K562 (cell line): ENCODE measurements around the gene TXNL4A. TPM values are rescaled to one million over a fixed set of nuclear protein-coding genes. Genes with fewer than 3 reads are reported as not detected.

Experiments
- ATAC-seq: fragments of 200-7000 bp; cut with Tn5 transposase; 3 replicates; pipeline ENCODE4 v1.9.1; 2020; ENCODE audit warnings: moderate library complexity
- BruUV-seq: library from RNA; stranded (reverse); fragments of 400-500 nt; replicated peaks from 2 replicates; lab custom pipeline; 2021; lab: Mats Ljungman, UMichigan
- CTCF ChIA-PET: fragments of 300-600 bp; formaldehyde crosslinking; extraction: SDS; loops from one replicate; lab custom pipeline; 2021; ENCODE audit warnings: low intra/inter-chr PET ratio; lab: Yijun Ruan, JAX
- POLR2A ChIA-PET: fragments of 300-600, 350-650 bp; sonication (Branson Sonifier 250); formaldehyde crosslinking; extraction: SDS; loops from one replicate; lab custom pipeline; 2021; ENCODE audit warnings: antibody characterized with exemption, inconsistent platforms; lab: Yijun Ruan, JAX
- DNase-seq, 4 experiments: peaks; one replicate each; pipeline versions ENCODE4 v3.0.0 to v3.0.0-alpha.2; 2011 to 2018; ENCODE audit warnings: low spot score in 3 of 4, mixed read lengths in 3 of 4; ENCODE audit errors: extremely low read depth in 1 of 4
- FAIRE-seq: peaks from 2 replicates; lab custom pipeline; 2011; peaks lifted over from hg19 to GRCh38; lab: Jason Lieb, UNC
- H2AFZ ChIP-seq: 2 replicates; pipeline ENCODE4 v1.6.0; 2011; ENCODE audit warnings: low read depth, low read length, control low read depth, inconsistent platforms
- H3K27ac ChIP-seq: fragments of 200-600 bp; 3 replicates; pipeline ENCODE4 v1.8.0; 2011; ENCODE audit warnings: low read depth, mild to moderate bottlenecking, control low read depth, inconsistent platforms, low read length, moderate library complexity, mixed read lengths; ENCODE audit errors: extremely low read depth
- H3K27me3 ChIP-seq, 2 experiments: fragments of 300-600 bp in 1 of 2; 2 replicates in 1 of 2; 3 replicates in 1 of 2; pipeline versions ENCODE4 v1.6.0 to v1.8.0; 2011; ENCODE audit warnings: inconsistent platforms in 2 of 2, low read length in 2 of 2, mild to moderate bottlenecking in 1 of 2, mixed read lengths in 1 of 2, moderate library complexity in 1 of 2; ENCODE audit not compliant: control insufficient read depth in 2 of 2, insufficient read depth in 2 of 2
- H3K36me3 ChIP-seq: fragments of 300-600 bp; 3 replicates; pipeline ENCODE4 v1.8.0; 2011; ENCODE audit warnings: mild to moderate bottlenecking, low read length, inconsistent platforms; ENCODE audit not compliant: control insufficient read depth, insufficient read depth
- H3K4me1 ChIP-seq, 2 experiments: fragments of 200-600 bp in 1 of 2; replicated peaks in 1 of 2; 2 replicates in 1 of 2; 3 replicates in 1 of 2; pipeline versions ENCODE4 v1.5.1 to v1.8.0; 2011; ENCODE audit warnings: inconsistent platforms in 2 of 2, low read length in 2 of 2, mild to moderate bottlenecking in 1 of 2, mixed read lengths in 1 of 2, moderate library complexity in 1 of 2; ENCODE audit not compliant: control insufficient read depth in 2 of 2, insufficient read depth in 2 of 2
- H3K4me2 ChIP-seq: 2 replicates; pipeline ENCODE4 v1.6.1; 2011; ENCODE audit warnings: low read length, control low read depth, inconsistent platforms, mixed read lengths; ENCODE audit not compliant: insufficient read depth
- H3K4me3 ChIP-seq: fragments of 200-600 bp; sonication (generic), shearing (Covaris generic); 2 replicates; pipeline ENCODE4 v1.5.1; 2016; ENCODE audit warnings: control low read depth, inconsistent platforms
- H3K79me2 ChIP-seq: fragments of 200-600 bp; 3 replicates; pipeline ENCODE4 v1.8.0; 2011; ENCODE audit warnings: low read length, inconsistent platforms; ENCODE audit not compliant: control insufficient read depth, insufficient read depth
- H3K9ac ChIP-seq, 2 experiments: 2 replicates each; pipeline versions ENCODE4 v1.6.0 to v1.6.1; 2011; ENCODE audit warnings: low read depth in 2 of 2, low read length in 2 of 2, control low read depth in 1 of 2, inconsistent platforms in 1 of 2, mild to moderate bottlenecking in 1 of 2, mixed read lengths in 1 of 2; ENCODE audit not compliant: insufficient read depth in 1 of 2
- H3K9me1 ChIP-seq: one replicate; pipeline ENCODE4 v1.6.0; 2011; ENCODE audit warnings: inconsistent platforms, mild to moderate bottlenecking, low read length, moderate library complexity; ENCODE audit not compliant: control insufficient read depth, insufficient read depth
- H3K9me3 ChIP-seq: replicated peaks from 2 replicates; pipeline ENCODE4 v1.5.1; 2011; ENCODE audit warnings: low read depth, low read length, inconsistent platforms; ENCODE audit not compliant: control insufficient read depth, insufficient read depth
- H4K20me1 ChIP-seq: replicated peaks from 2 replicates; pipeline ENCODE4 v1.6.1; 2011; ENCODE audit warnings: low read length, inconsistent platforms, mixed read lengths; ENCODE audit not compliant: control insufficient read depth, insufficient read depth
- BACH1 ChIP-seq: fragments of 200-800 bp; sonication (Bioruptor generic); IDR thresholded peaks from 2 replicates; pipeline ENCODE4 v1.6.1; 2016; ENCODE audit warnings: missing genetic modification characterization, missing compliant biosample characterization
- HOXB6 ChIP-seq: fragments of 250-450 bp; sonication (Bioruptor Pico); IDR thresholded peaks from 2 replicates; pipeline ENCODE4 v1.5.1; 2022; ENCODE audit warnings: mild to moderate bottlenecking, borderline replicate concordance
- ILF3 ChIP-seq: fragments of 450-650 bp; IDR thresholded peaks from 2 replicates; pipeline ENCODE4 v1.6.1; 2018; ENCODE audit warnings: antibody characterized with exemption, mild to moderate bottlenecking, moderate library complexity, borderline replicate concordance
- NFIC ChIP-seq: fragments of 450-650 bp; IDR thresholded peaks from 2 replicates; pipeline ENCODE4 v1.6.1; 2017; ENCODE audit warnings: mild to moderate bottlenecking, inconsistent platforms
- SNIP1 ChIP-seq: fragments of 450-650 bp; IDR thresholded peaks from 2 replicates; pipeline ENCODE4 v1.7.1; 2017; ENCODE audit warnings: low read depth, mild to moderate bottlenecking
- WGBS: fragments of 100-300 bp; shearing (Covaris generic); methylation state at CpG from one replicate; pipeline ENCODE4 v1.1.6; 2016; ENCODE audit warnings: low coverage, mixed read lengths; ENCODE audit not compliant: insufficient coverage; ENCODE audit errors: missing lambda C conversion rate; 5-methylcytosine and 5-hydroxymethylcytosine counted together
- in situ Hi-C: fragments of 300-500 bp; cut with MboI; formaldehyde crosslinking; loops from 4 replicates; pipeline ENCODE4 v1.15.0; 2018; ENCODE audit warnings: inconsistent platforms, mixed read lengths
- intact Hi-C: fragments of 100-400 bp; cut with micrococcal nuclease; formaldehyde crosslinking; loops from 2 replicates; pipeline ENCODE4 v1.14.2; 2022
- polyA plus RNA-seq, 8 experiments: library from polyadenylated mRNA; depleted of rRNA in 4 of 8; stranded (reverse) in 5 of 8; unstranded in 3 of 8; fragments of >200 nt; fragmentation: Nextera tagmentation in 2 of 8; fragmentation: Illumina TruSeq in 1 of 8; extraction: Ambion mirVana in 2 of 8; extraction: Trizol in 1 of 8; gene quantifications; 2 replicates each; pipeline versions ENCODE4 v1.2.1 to v1.2.3, GENCODE V29; 2011 to 2014; ENCODE audit warnings: inconsistent platforms in 1 of 8, missing spikeins in 1 of 8
- total RNA-seq, 7 experiments: library from RNA; depleted of rRNA in 6 of 7; stranded (reverse); fragments of >200 nt in 6 of 7; fragmentation: Illumina TruSeq in 2 of 7; extraction: Trizol in 2 of 7; gene quantifications; 2 replicates each; pipeline versions ENCODE4 v1.2.1 to v1.2.3, GENCODE V29; 2011 to 2021; ENCODE audit warnings: low replicate concordance in 1 of 7
- TF ChIP-seq, protein P1 (sequence below), 2 experiments: IDR thresholded peaks; 2 replicates each; pipeline ENCODE4 v1.6.1; 2011; ENCODE audit warnings: borderline replicate concordance in 1 of 2, control low read depth in 1 of 2, low read depth in 1 of 2, low read length in 1 of 2, mild to moderate bottlenecking in 1 of 2, mixed read lengths in 1 of 2, moderate library complexity in 1 of 2; ENCODE audit not compliant: insufficient read depth in 1 of 2, insufficient read length in 1 of 2, poor library complexity in 1 of 2, severe bottlenecking in 1 of 2; ENCODE audit errors: extremely low read depth in 1 of 2

TXNL4A gene
- total and polyA plus RNA-seq, 9 of the 15 experiments (the other 6 are each of a cell fraction or from before 2014, with no cell fraction given) = 27.0 to 132 (median 87.5) TPM

DNA sequence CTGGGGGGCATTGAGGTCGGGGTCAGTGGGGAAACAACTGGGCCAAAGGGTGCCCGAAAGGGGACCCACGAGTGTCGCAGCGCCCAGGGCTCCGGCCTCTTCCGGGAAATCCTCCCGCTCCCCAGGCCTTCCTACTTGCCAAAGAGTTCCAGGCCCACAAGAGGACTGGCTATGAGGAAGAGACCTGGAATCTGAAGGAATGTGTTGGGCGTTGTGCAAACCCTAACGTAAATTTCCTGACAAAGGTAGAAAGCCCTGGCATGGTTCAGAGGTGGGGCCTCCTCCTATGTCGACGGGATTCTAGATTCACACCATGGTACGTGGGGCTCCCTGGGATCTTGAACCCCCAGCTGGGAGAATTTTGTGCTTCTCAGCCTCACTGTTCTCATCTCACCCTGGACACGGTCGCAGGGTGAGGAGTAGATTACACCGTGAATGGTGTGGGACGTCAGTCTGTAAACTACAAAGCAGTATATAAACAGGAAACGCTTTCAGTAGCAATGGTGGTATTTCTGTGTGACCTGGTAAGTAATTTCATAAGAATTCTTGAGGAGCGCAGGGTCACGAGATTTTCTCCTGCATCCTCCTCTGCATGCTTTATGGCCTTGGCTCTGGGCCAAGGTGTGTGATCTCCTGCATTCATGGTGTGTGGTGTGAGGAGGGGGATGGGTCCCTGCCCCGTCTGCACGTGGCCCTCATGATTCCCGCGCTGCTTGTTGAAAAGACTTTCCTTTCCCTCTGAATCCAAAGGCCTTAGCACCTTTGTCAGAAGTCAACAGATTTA lies 23.1 kb downstream of the TXNL4A start:
- ATAC-seq (no peak), DNase-seq (peak in 1 of 4 experiments; percentile 54), FAIRE-seq (no peak)
- POLR2A ChIA-PET = no interaction called here
- CTCF ChIA-PET = no interaction called here
- TF ChIP-seq, protein P1, sequence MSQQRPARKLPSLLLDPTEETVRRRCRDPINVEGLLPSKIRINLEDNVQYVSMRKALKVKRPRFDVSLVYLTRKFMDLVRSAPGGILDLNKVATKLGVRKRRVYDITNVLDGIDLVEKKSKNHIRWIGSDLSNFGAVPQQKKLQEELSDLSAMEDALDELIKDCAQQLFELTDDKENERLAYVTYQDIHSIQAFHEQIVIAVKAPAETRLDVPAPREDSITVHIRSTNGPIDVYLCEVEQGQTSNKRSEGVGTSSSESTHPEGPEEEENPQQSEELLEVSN (IDR thresholded peaks at IDR 0.05; ENCODE audit: borderline replicate concordance in 1 of 2, extremely low read depth in 1 of 2, insufficient read depth in 1 of 2, insufficient read length in 1 of 2, low read depth in 1 of 2, low read length in 1 of 2, poor library complexity in 1 of 2, severe bottlenecking in 1 of 2) = peak; percentile 24 to 62
- TF ChIP-seq SNIP1 (no peak), ILF3 (no peak), HOXB6 (CRISPR knock-in tag) (no peak), BACH1 (no peak), NFIC (peak; percentile 92)
- intact Hi-C loops = no loop called here
- WGBS = 72% methylated on average over 9 of the region's 24 CpGs
- H2AFZ ChIP-seq = no peak overlapping the region
- H3K4me3 ChIP-seq = no peak overlapping the region
- H3K9ac ChIP-seq = no peak overlapping the region
- H3K9me3 ChIP-seq = no peaks in the 10 kb centered on the region
- H4K20me1 ChIP-seq = no peaks in the 10 kb centered on the region
- no TSS peak for BruUV-seq
- no peaks in the 10 kb centered on the region for H3K79me2 ChIP-seq
- in situ Hi-C loops = no loop called here
- H3K4me1 ChIP-seq = peaks cover 9 to 29% of the 10 kb centered on the region in 2 experiments; a peak in 4 of 5 replicates
- peaks cover 8% of the 10 kb centered on the region; the same call in 1 of the 3 replicates for H3K36me3 ChIP-seq
- H3K9me1 ChIP-seq = no peaks in the 10 kb centered on the region
- no peak overlapping the region for H3K4me2 ChIP-seq
- no peaks in the 10 kb centered on the region for H3K27me3 ChIP-seq
- H3K27ac ChIP-seq = no peak overlapping the region
